PC-3 (cell line): Measurements from ENCODE around the gene RFXANK. TPM values are rescaled to one million over a fixed set of nuclear protein-coding genes. Genes with fewer than 3 reads are reported as not detected.
"Not testable (repeated sequence)": the region's sequence is repeated elsewhere in the genome, so short reads cannot be mapped to it uniquely, and the experiment has no call there.

ENCODE experiments used
- ATAC-seq: fragments of 200-7000 bp; cut with Tn5 transposase; 2 replicates; pipeline ENCODE4 v1.9.1; 2020; ENCODE audit warnings: mild to moderate bottlenecking, moderate library complexity
- BruUV-seq: library from RNA; stranded (reverse); fragments of 400-500 nt; replicated peaks from 2 replicates; lab custom pipeline; 2021; lab: Mats Ljungman, UMichigan
- CTCF ChIA-PET: fragments of 300-600 bp; sonication (Branson Sonifier 250); formaldehyde crosslinking; loops from one replicate; lab custom pipeline; 2022; ENCODE audit warnings: antibody characterized with exemption; lab: Charles Lee
- POLR2A ChIA-PET: fragments of 300-600 bp; sonication (Branson Sonifier 250); formaldehyde crosslinking; loops from one replicate; lab custom pipeline; 2022; ENCODE audit warnings: antibody characterized with exemption; ENCODE audit not compliant: unreplicated experiment; lab: Charles Lee
- DNase-seq: peaks from one replicate; pipeline ENCODE4 v3.0.0-alpha.2; 2015
- H2AFZ ChIP-seq: fragments of 300-600 bp; sonication (generic); 2 replicates; pipeline ENCODE4 v1.6.0; 2016; ENCODE audit warnings: antibody characterized with exemption, low read length
- H3F3A ChIP-seq: fragments of 300-600 bp; sonication (generic); one replicate; pipeline ENCODE4 v1.6.0; 2017; ENCODE audit warnings: antibody characterized with exemption, low read length, control low read depth, mild to moderate bottlenecking; ENCODE audit not compliant: unreplicated experiment
- H3K27ac ChIP-seq: fragments of 300-600 bp; sonication (generic); 2 replicates; pipeline ENCODE4 v1.5.1; 2016; ENCODE audit warnings: mild to moderate bottlenecking, low read length
- H3K27me3 ChIP-seq: fragments of 300-600 bp; sonication (generic); 2 replicates; pipeline ENCODE4 v1.6.1; 2016; ENCODE audit warnings: low read length, mixed read lengths
- H3K36me3 ChIP-seq: fragments of 300-600 bp; sonication (generic); 2 replicates; pipeline ENCODE4 v1.6.1; 2016; ENCODE audit warnings: low read depth, mixed run types, low read length, mixed read lengths
- H3K4me1 ChIP-seq: fragments of 300-600 bp; sonication (generic); 2 replicates; pipeline ENCODE4 v1.5.1; 2016; ENCODE audit warnings: low read length; ENCODE audit not compliant: insufficient read depth
- H3K4me2 ChIP-seq: fragments of 300-600 bp; sonication (generic); 2 replicates; pipeline ENCODE4 v1.6.0; 2016; ENCODE audit warnings: low read length
- H3K4me3 ChIP-seq: fragments of 300-600 bp; sonication (generic); 2 replicates; pipeline ENCODE4 v1.5.1; 2016; ENCODE audit warnings: mild to moderate bottlenecking, low read length, mixed read lengths
- H3K79me2 ChIP-seq: fragments of 300-600 bp; sonication (generic); 2 replicates; pipeline ENCODE4 v1.6.1; 2017; ENCODE audit warnings: low read length, mixed read lengths
- H3K9ac ChIP-seq: fragments of 300-600 bp; sonication (generic); 2 replicates; pipeline ENCODE4 v1.6.0; 2016; ENCODE audit warnings: mild to moderate bottlenecking, low read length
- H3K9me2 ChIP-seq: fragments of 300-600 bp; sonication (generic); replicated peaks from 2 replicates; pipeline ENCODE4 v1.6.1; 2016; ENCODE audit warnings: mixed run types, low read length, mixed read lengths
- H3K9me3 ChIP-seq: fragments of 300-600 bp; sonication (generic); 2 replicates; pipeline ENCODE4 v1.6.1; 2016; ENCODE audit warnings: low read length, mixed read lengths
- H4K20me1 ChIP-seq: fragments of 300-600 bp; sonication (generic); 2 replicates; pipeline ENCODE4 v1.6.1; 2016; ENCODE audit warnings: low read length, mixed read lengths
- CTCF ChIP-seq: fragments of 300-600 bp; sonication (generic); conservative IDR thresholded peaks from 2 replicates; pipeline ENCODE4 v1.5.1; 2017; ENCODE audit warnings: antibody characterized with exemption, low read depth, mild to moderate bottlenecking, low read length
- EZH2 ChIP-seq: fragments of 300-600 bp; sonication (generic); IDR thresholded peaks from one replicate; pipeline ENCODE4 v1.6.1; 2017; ENCODE audit warnings: antibody characterized with exemption, mild to moderate bottlenecking, low read length; ENCODE audit not compliant: unreplicated experiment
- EZH2phosphoT487 ChIP-seq: fragments of 300-600 bp; sonication (generic); IDR thresholded peaks from 2 replicates; pipeline ENCODE4 v1.6.1; 2018; ENCODE audit warnings: mild to moderate bottlenecking, antibody characterized with exemption, low read length, borderline replicate concordance
- intact Hi-C: fragments of 100-400 bp; cut with micrococcal nuclease; formaldehyde crosslinking; loops from 2 replicates; pipeline ENCODE4 v1.9.0; 2023
- total RNA-seq: library from RNA; depleted of rRNA; stranded (reverse); fragments of >200 nt; gene quantifications from 2 replicates; pipeline ENCODE4 v1.2.3, GENCODE V29; 2014

The RFXANK gene
- total RNA-seq, 1 experiment from 2014 or later = 88.5 TPM

GRCh38 chr19:19147344-19147743, 44.7 kb upstream of the RFXANK start:
- BruUV-seq = no TSS peak
- ATAC-seq = no peak
- H3K9me3 ChIP-seq = no peaks in the 10 kb centered on the region
- no peak overlapping the region for H3K9ac ChIP-seq
- H3K4me2 ChIP-seq = no peak overlapping the region
- no peak overlapping the region for H3K4me3 ChIP-seq
- no peaks in the 10 kb centered on the region for H3K9me2 ChIP-seq
- TF ChIP-seq CTCF (no peak), EZH2phosphoT487 (no peak), EZH2 (no peak)
- CTCF ChIA-PET = no interaction called here
- POLR2A ChIA-PET = no interaction called here
- H3K79me2 ChIP-seq = no peaks in the 10 kb centered on the region
- no peak overlapping the region for H3K27ac ChIP-seq
- intact Hi-C loops = no loop called here
- H3K36me3 ChIP-seq = peaks cover 3% of the 10 kb centered on the region
- no peaks in the 10 kb centered on the region for H4K20me1 ChIP-seq
- H3F3A ChIP-seq = no peaks in the 10 kb centered on the region
- no peaks in the 10 kb centered on the region for H3K4me1 ChIP-seq
- DNase-seq = no peak
- H3K27me3 ChIP-seq = no peaks in the 10 kb centered on the region
- no peak overlapping the region for H2AFZ ChIP-seq

GRCh38 chr19:19148504-19148903, 43.6 kb upstream of the RFXANK start:
- ATAC-seq, H3K4me2 ChIP-seq, H3K9me2 ChIP-seq, H3K9me3 ChIP-seq, H4K20me1 ChIP-seq, H3F3A ChIP-seq, H2AFZ ChIP-seq, H3K4me1 ChIP-seq, H3K27ac ChIP-seq, H3K36me3 ChIP-seq, BruUV-seq, intact Hi-C loops, H3K27me3 ChIP-seq, POLR2A ChIA-PET, CTCF ChIA-PET, DNase-seq, H3K9ac ChIP-seq, H3K4me3 ChIP-seq, H3K79me2 ChIP-seq: not testable (repeated sequence)

- Histone ChIP-seq H3K4me1 (no peaks in the 10 kb centered on the region), H3K36me3 (peaks cover 3% of the 10 kb centered on the region), H4K20me1 (no peaks in the 10 kb centered on the region), H3F3A (no peaks in the 10 kb centered on the region), H3K79me2 (no peaks in the 10 kb centered on the region), H3K4me3 (no peak overlapping the region), H3K27ac (no peak overlapping the region), H3K9me3 (no peaks in the 10 kb centered on the region), H2AFZ (no peak overlapping the region), H3K4me2 (no peak overlapping the region), H3K27me3 (no peaks in the 10 kb centered on the region), H3K9ac (no peak overlapping the region), H3K9me2 (no peaks in the 10 kb centered on the region)
- ChIA-PET CTCF (no interaction called here), POLR2A (no interaction called here)
- no peak for DNase-seq
- ATAC-seq = no peak
- intact Hi-C loops = no loop called here
- no peak for TF ChIP-seq EZH2phosphoT487
- no peak for TF ChIP-seq EZH2
- no peak for TF ChIP-seq CTCF
- BruUV-seq = no TSS peak
Measured at GRCh38 chr19:19149435-19149834, 42.6 kb upstream of the RFXANK start.
